Measurements from ENCODE around the gene CNTN4.
"Not testable (repeated sequence)": the region's sequence is repeated elsewhere in the genome, so short reads cannot be mapped to it uniquely, and the experiment has no call there.

The CNTN4 gene

GRCh38 chr3:2098398-2099027 is at the start of gene CNTN4:
TSS of gene CNTN4 (plus strand) at chr3:2098866.
- DNase-seq, result peak in 6 of 14 donors; percentile 4 to 94 (median 27)

DNA sequence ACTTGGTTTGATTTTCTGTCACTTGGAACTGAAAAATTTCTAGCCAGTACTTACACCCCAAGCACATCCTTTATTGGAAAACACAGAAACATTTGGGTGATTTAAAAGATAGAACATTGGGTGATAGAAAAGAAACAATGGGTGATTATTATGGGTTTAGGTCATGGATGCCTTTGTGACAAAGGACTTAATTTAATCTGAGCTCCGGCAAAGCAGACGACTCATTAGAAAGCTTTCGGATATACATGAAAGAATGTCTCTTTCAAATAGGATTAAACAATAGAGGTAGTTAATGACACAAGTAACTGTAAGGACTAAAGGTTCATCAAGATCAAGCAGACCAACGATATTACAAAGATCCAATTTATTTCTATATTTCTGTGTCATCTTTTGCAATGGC is 37.3 kb upstream of the CNTN4 start:
- DNase-seq, result no peak

DNA sequence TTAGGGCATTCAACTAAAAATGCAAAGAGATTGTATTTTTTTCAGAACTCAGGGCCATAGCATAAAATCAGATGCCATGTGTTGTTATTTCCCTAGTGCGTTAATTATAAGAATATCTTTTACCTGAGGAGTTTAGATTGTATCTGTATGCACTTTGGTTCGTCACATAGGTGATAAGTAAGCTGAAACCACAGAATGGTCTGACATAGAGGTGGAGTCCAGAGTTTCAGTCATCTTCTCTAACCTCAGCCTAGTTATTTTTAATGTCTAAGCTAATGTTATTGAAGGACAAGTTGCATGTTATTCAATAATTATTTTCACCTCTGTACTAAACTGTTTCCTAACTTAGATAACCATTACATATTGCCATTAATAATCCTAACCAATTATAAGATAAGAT is 27.1 kb upstream of the CNTN4 start:
- DNase-seq, result no peak

- no peak for DNase-seq
Observed at GRCh38 chr3:2078821-2079220, 19.8 kb upstream of the CNTN4 start.

DNA sequence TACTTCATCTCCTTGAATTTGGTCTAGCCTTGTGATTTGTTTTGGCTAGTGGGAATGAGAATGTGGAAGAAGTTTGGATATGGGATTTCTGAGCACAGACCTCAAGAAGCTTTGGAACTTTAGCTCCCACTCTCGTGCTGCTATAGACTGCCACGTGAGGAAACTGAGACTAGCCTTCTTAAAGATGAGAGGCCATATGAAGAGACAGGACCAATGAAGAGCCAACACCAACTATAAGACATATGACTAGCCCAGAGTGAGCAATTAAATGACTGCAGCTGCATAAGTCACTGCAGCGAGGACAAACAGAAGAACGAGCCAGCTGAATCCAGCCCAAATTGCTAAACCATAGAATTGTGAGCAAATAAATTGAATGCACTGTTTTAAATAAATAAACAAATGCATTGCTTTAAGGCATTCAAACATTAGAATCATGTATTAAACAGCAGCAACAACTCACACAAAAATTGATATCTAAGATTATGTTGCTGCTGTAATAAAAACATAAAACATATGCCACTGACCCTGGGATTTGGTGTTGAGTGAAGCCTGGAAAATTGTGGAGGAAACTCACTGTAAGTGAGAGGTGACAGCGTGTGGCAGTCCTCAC is 15.7 kb upstream of the CNTN4 start:
- DNase-seq, result no peak

DNA sequence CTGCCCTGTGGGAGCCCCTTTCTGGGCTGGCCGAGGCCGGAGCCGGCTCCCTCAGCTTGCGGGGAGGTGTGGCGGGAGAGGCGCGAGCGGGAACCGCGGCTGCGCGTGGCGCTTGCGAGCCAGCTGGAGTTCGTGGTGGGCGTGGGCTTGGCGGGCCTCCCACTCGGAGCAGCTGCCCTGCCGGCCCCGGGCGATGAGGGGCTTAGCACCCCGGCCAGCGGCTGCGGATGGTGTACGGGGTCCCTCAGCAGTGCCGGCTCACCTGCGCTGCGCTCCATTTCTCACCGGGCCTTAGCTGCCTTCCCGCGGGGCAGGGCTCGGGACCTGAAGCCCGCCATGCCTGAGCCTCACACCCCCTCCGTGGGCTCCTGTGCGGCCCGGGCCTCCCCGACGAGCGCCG is 15.1 kb upstream of the CNTN4 start:
- DNase-seq, result not testable (repeated sequence)

DNA sequence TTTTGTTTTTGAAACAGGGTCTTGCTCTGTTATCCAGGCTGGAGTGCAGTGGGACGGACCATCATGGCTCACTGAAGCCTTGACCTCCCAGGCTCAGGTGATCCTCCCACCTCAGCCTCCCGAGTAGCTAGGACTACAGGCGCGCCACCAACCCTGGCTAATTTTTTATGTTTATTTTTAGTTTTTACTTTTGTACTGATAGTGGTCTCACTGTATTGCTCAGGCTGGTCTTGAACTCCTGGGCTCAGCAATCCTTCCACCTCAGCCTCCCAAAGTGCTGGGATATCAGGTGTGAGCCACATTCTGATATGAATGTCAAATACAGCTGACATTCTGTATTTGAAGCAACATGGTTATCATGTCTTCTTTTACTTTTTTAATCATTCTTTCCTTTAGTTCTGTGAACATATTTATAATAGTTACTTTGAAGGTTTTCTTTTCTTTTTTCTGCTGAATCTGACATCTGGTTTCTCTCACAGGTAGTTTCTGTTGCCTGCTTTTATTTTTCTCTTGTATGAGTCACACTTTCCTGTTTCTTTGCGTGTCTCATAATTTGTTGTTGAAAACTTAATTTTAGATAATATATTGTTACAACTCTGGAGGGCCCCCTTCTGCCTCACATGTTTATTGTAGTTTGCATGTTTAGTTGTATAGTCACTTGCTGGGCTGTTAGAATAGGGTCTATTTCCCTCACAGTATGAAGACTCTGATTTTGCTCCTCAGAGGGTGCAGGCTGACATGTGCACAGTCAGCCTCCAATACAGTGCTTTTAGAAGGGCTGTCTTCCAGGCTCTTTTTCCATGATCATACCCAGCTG is 8.4 kb upstream of the CNTN4 start:
- no peak for DNase-seq

DNA sequence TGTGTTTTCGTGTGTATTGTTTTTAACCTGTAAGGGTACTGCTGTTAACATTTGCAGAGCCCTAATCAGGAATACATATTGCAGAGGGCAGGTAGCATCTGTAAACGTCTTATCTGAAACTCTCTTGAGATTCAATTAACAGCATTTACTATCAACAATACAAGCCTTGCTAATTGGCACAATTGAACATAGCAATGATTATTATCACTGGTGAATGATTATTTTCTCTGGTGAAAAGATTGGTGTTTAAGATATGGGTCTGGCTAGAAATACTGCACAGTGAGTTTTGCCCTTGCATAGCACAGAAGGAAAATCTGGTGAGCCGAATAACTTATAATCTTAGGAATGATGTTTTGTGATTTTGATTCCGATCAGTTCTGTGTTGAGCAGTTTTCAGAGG is 5.9 kb upstream of the CNTN4 start:
- no peak for DNase-seq

- DNase-seq, result no peak
Observed at GRCh38 chr3:2094941-2095340, 3.7 kb upstream of the CNTN4 start.

GRCh38 chr3:2096216-2096615 is 2.5 kb upstream of the CNTN4 start:
- DNase-seq, result peak in 1 of 14 donors; percentile 80

DNA sequence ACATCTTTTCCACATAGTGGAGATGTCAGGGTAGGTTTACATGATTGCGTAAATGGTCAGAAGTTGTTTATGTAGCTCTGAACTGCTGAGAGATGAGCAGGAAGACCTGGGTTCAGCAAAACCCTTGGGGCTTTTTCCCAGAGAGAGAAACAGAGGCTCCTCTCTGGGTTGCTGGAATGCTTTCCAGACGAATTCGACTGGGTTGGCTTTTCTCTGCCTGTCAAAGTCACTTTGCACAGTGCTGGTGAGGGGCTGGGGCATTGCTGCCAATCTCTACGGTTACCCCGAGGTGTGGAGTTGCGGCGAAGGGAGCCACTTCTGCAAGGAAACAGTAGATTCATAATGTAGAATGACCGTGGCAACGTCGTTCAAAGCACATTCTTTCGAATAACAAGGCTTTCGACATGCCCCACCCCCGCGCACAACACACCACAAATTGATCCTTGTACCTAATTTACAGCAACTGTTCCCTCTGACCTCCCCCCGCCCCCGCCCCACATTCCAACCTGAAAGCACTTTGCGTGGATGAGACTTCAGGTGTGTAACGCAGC is 950 bp upstream of the CNTN4 start:
- peak in 2 of 14 donors; percentile 3 to 67 for DNase-seq

- peak in 2 of 14 donors; percentile 3 to 49 for DNase-seq
Observed at GRCh38 chr3:2099028-2099671, 484 bp downstream of the CNTN4 start.

DNA sequence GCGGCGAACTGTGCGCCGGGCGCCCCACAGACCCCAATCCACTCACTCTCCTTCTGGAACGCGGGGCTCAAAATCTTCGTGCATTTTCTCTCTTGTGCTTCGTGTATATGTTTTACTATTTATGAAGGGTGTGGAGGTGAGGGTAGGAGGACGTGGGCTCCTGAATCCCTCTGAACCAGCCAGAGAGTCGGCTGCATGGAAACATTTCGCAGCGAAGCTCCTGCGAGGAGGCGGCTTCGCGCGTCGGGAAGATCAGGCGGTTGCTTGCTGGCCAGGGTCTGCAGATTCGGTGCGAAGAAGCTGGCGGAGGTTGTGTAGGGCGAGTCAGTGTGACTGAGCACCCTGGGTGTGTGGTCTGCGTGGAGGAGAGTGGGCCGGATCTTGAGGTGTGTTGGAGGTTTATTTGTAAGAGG is 1.1 kb downstream of the CNTN4 start:
- DNase-seq, result peak in 2 of 14 donors; percentile 1 to 63

GRCh38 chr3:2106438-2106837 is 7.8 kb downstream of the CNTN4 start:
- no peak for DNase-seq

- no peak for DNase-seq
Observed at GRCh38 chr3:2110597-2111117, 12.0 kb downstream of the CNTN4 start.

DNA sequence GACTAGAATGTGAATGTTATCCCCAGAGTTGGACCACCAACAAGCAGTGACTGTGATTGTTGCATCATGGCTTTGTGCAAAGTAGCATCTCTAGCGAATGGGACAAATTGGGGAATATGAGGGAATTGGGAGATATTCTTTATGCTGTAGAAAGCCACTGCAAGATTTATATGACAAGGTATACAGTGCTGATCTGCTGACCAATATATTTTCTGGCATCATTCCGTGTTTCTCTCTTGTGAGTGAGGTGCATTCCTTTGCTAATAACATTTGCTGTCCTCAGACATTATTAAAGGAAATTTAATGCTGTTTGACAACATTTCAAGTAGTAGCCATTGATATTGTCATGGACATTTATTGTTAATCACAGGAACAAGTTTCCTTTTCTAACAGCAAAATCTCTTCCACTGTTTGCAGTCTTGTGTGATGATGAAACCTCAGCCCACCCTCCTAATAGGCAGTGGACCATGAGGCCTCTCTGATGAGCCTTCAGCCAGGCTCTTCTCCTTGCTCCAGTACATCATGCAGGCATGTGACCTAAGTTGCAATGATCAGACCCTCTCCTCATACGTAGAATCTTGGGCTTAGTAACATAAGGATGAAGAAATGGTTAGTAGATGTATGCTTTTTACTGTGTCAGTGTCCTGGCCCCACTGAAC is 16.1 kb downstream of the CNTN4 start:
- DNase-seq, result no peak

- no peak for DNase-seq
Observed at GRCh38 chr3:2130726-2131125, 32.1 kb downstream of the CNTN4 start.

- no peak for DNase-seq
Observed at GRCh38 chr3:2133146-2133545, 34.5 kb downstream of the CNTN4 start.

DNA sequence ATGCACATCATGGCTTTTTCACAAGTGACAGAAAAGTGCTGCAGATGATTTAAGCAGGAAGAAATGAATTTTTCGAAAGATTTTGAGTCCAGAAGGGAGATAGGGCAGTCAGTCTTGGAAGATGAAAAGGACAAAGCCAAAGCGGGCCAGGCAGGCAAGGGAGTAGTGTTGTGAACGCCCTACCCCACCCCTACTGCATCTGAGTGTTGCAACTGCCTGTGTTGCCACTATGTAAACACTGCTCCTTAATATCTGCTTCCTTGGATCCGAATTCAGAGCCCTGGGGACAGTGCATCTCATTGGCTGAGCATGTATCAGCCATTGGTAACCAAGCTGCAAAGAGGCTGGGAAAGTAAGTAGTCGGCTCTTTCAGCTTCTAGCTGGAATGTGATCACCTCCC is 39.0 kb downstream of the CNTN4 start:
- DNase-seq, result no peak

DNA sequence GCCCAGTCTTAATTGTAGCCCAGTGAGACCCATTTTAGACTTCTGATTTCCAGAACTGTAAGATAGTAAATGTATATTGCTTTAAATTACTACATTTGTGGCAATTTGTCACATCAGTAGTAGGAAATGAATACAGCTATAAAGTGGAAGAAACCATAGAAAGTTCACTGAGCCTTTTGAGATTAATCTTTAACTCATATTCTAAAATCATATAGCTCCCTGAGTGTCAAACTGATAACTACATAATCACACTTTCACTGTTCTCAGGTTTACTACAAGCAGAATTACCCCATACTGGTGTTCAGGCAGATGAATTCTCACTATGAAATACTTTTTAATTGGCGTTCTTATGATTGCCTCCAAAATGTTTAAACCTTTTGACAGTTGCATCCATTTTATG is 42.8 kb downstream of the CNTN4 start:
- DNase-seq, result no peak

GRCh38 chr3:2148561-2149340 is 50.1 kb downstream of the CNTN4 start:
- DNase-seq, result peak in 1 of 14 donors; percentile 4
